DND-41 (cell line): ENCODE measurements around the gene ABCC10.

ENCODE experiments used
- ATAC-seq: fragments of 200-7000 bp; cut with Tn5 transposase; 3 replicates; pipeline ENCODE4 v1.9.1; 2021; ENCODE audit warnings: low read depth; ENCODE audit not compliant: insufficient read depth
- DNase-seq: peaks from one replicate; pipeline ENCODE4 v3.0.0-alpha.2; 2020
- H2AFZ ChIP-seq: 2 replicates; pipeline ENCODE4 v1.6.0; 2012; ENCODE audit warnings: low read depth, low read length
- H3K27ac ChIP-seq: 2 replicates; pipeline ENCODE4 v1.5.1; 2012; ENCODE audit warnings: low read length, inconsistent platforms
- H3K27me3 ChIP-seq: fragments of 200-600 bp; sonication (generic); 2 replicates; pipeline ENCODE4 v1.6.0; 2012; ENCODE audit warnings: low read length, mild to moderate bottlenecking, inconsistent platforms; ENCODE audit not compliant: insufficient read depth, poor library complexity
- H3K36me3 ChIP-seq: 2 replicates; pipeline ENCODE4 v1.5.1; 2012; ENCODE audit warnings: low read length, inconsistent platforms; ENCODE audit not compliant: insufficient read depth
- H3K4me1 ChIP-seq: 2 replicates; pipeline ENCODE4 v1.5.1; 2012; ENCODE audit warnings: mild to moderate bottlenecking, low read length; ENCODE audit not compliant: insufficient read depth
- H3K4me2 ChIP-seq: 2 replicates; pipeline ENCODE4 v1.6.0; 2012; ENCODE audit warnings: mild to moderate bottlenecking, moderate library complexity, low read length, inconsistent platforms; ENCODE audit not compliant: insufficient read depth
- H3K4me3 ChIP-seq, 2 experiments: fragments of 200-600 bp in 1 of 2; shearing (Covaris generic) in 1 of 2; 2 replicates each; pipeline ENCODE4 v1.5.1; 2012 to 2016; ENCODE audit warnings: inconsistent platforms in 2 of 2, low read length in 2 of 2, mild to moderate bottlenecking in 2 of 2, low read depth in 1 of 2, moderate library complexity in 1 of 2
- H3K79me2 ChIP-seq: 2 replicates; pipeline ENCODE4 v1.6.0; 2012; ENCODE audit warnings: low read length, inconsistent platforms; ENCODE audit not compliant: insufficient read depth
- H3K9ac ChIP-seq: 2 replicates; pipeline ENCODE4 v1.6.0; 2012; ENCODE audit warnings: low read depth, mild to moderate bottlenecking, inconsistent platforms, low read length, moderate library complexity
- H3K9me3 ChIP-seq: 2 replicates; pipeline ENCODE4 v1.5.1; 2012; ENCODE audit warnings: low read length, moderate library complexity, mild to moderate bottlenecking, inconsistent platforms; ENCODE audit not compliant: insufficient read depth, severe bottlenecking
- H4K20me1 ChIP-seq: 2 replicates; pipeline ENCODE4 v1.6.0; 2012; ENCODE audit warnings: low read length; ENCODE audit not compliant: insufficient read depth
- EZH2 ChIP-seq: IDR thresholded peaks from 3 replicates; pipeline ENCODE4 v1.6.1; 2012; ENCODE audit warnings: borderline replicate concordance, low read depth, mild to moderate bottlenecking, moderate library complexity, low read length, inconsistent platforms; ENCODE audit not compliant: severe bottlenecking
- TF ChIP-seq, protein P1 (sequence below): IDR thresholded peaks from 2 replicates; pipeline ENCODE4 v1.5.1; 2012; ENCODE audit warnings: borderline replicate concordance, low read length, moderate library complexity, mild to moderate bottlenecking; ENCODE audit not compliant: poor library complexity, severe bottlenecking; ENCODE audit errors: extremely low read depth

Gene ABCC10

DNA sequence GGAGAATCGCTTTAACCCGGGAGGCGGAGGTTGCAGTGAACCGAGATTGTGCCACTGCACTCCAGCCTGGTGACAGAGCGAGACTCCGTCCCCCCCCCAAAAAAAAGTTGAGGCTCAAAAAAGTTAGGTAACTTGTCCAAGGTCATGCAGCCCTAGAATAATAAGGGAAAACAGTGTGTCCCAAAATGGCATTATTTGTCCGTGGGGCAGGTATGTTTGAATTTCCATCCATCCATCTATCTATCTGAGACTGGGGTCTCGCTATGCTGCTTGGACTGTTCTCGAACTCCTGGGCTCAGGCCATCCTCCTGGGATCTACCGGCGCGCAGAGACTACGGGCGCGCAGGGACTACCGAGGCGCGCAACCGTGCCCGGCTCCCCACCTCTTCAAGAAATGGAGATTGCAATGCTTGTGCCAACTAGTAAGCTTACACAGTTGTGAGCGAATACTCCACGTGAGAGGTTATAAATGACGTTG is 374 bp upstream of the ABCC10 start:
- no peaks in the 10 kb centered on the region for H3K27me3 ChIP-seq
- H4K20me1 ChIP-seq: no peaks in the 10 kb centered on the region
- peak overlapping the region; percentile 90 for H2AFZ ChIP-seq
- peaks cover 17% of the 10 kb centered on the region for H3K79me2 ChIP-seq
- ATAC-seq (no peak), DNase-seq (no peak)
- H3K27ac ChIP-seq: peak overlapping the region; percentile 79
- no peak for TF ChIP-seq EZH2
- TF ChIP-seq, protein P1, sequence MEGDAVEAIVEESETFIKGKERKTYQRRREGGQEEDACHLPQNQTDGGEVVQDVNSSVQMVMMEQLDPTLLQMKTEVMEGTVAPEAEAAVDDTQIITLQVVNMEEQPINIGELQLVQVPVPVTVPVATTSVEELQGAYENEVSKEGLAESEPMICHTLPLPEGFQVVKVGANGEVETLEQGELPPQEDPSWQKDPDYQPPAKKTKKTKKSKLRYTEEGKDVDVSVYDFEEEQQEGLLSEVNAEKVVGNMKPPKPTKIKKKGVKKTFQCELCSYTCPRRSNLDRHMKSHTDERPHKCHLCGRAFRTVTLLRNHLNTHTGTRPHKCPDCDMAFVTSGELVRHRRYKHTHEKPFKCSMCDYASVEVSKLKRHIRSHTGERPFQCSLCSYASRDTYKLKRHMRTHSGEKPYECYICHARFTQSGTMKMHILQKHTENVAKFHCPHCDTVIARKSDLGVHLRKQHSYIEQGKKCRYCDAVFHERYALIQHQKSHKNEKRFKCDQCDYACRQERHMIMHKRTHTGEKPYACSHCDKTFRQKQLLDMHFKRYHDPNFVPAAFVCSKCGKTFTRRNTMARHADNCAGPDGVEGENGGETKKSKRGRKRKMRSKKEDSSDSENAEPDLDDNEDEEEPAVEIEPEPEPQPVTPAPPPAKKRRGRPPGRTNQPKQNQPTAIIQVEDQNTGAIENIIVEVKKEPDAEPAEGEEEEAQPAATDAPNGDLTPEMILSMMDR: no peak
- H3K36me3 ChIP-seq: peaks cover 6% of the 10 kb centered on the region
- H3K4me1 ChIP-seq: peaks cover 24% of the 10 kb centered on the region
- H3K9ac ChIP-seq: peak overlapping the region; percentile 73
- H3K4me2 ChIP-seq: peak overlapping the region; percentile 89
- peak overlapping the region; percentile 60 to 81; a peak in 3 of 4 replicates for H3K4me3 ChIP-seq
- H3K9me3 ChIP-seq: no peaks in the 10 kb centered on the region

DNA sequence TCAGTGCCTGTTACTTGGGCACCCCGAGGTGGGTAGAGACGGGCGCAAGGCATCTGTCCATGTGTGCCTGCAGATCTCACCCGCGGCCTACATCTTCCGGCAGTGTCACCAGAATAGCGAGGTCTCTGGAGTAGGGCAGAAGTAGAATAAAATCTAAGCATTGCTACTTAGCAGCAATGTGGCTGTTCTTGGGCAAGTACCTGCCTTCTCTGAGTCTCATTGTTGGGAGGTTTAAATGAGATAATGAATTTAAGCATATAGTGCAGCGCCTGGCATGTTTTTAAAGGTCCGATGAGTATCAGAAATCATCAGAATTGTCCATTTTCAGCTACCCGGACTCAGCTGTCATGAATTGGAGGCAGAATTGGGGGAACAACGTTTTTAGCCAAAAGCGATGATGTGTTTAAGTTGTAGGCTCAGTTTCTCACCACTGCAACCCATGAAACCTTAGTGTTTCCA is 800 bp downstream of the ABCC10 start:
- Histone ChIP-seq H3K9ac (peak overlapping the region; percentile 73), H3K4me2 (peak overlapping the region; percentile 89), H2AFZ (peak overlapping the region; percentile 90), H3K4me3 (peak overlapping the region; percentile 60 to 81; a peak in 3 of 4 replicates), H3K79me2 (peaks cover 17% of the 10 kb centered on the region), H3K4me1 (peaks cover 24% of the 10 kb centered on the region), H3K27me3 (no peaks in the 10 kb centered on the region), H3K36me3 (peaks cover 18% of the 10 kb centered on the region), H3K9me3 (no peaks in the 10 kb centered on the region), H3K27ac (peak overlapping the region; percentile 79), H4K20me1 (no peaks in the 10 kb centered on the region)
- TF ChIP-seq EZH2: no peak
- TF ChIP-seq, protein P1: no peak
- no peak for DNase-seq
- no peak for ATAC-seq

DNA sequence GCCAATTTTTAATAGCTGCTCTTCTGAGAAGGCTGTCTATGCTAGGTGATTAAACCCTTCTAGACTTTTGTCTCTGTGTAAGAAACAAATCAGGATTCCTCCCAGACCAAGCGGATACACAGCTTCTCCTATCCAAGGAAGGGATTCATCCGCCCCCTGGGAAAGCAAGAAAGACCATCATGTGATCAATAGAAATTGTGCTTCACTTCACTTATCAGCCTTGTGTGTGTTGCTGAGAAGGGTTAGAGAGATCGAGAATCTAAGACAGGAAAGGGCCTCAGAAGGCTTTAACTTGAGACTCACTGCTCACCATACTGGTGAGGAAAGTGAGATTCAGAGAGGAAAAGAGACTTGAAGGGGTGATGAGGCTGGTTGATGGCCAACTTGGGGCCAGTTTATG is 1.5 kb downstream of the ABCC10 start:
- Histone ChIP-seq H4K20me1 (no peaks in the 10 kb centered on the region), H3K27ac (0 out of 2 replicates have a peak overlapping the region, but pooled peaks have one; percentile 79), H2AFZ (no peak overlapping the region), H3K36me3 (peaks cover 25% of the 10 kb centered on the region), H3K4me3 (peak overlapping the region; percentile 60 to 81; a peak in 3 of 4 replicates), H3K9me3 (no peaks in the 10 kb centered on the region), H3K27me3 (no peaks in the 10 kb centered on the region), H3K79me2 (peaks cover 17% of the 10 kb centered on the region), H3K9ac (peak overlapping the region; percentile 73), H3K4me1 (peaks cover 24% of the 10 kb centered on the region), H3K4me2 (peak overlapping the region; percentile 89)
- no peak for TF ChIP-seq EZH2
- TF ChIP-seq, protein P1: no peak
- no peak for DNase-seq
- ATAC-seq: no peak
